Measurements from ENCODE around the gene TIGIT. TPM values are rescaled to one million over a fixed set of nuclear protein-coding genes. Genes with fewer than 3 reads are reported as not detected.

The TIGIT gene
- total RNA-seq, 4 donors from 2014 or later, result 1.2 to 5.6 (median 5.4) TPM; not detected in 1

DNA sequence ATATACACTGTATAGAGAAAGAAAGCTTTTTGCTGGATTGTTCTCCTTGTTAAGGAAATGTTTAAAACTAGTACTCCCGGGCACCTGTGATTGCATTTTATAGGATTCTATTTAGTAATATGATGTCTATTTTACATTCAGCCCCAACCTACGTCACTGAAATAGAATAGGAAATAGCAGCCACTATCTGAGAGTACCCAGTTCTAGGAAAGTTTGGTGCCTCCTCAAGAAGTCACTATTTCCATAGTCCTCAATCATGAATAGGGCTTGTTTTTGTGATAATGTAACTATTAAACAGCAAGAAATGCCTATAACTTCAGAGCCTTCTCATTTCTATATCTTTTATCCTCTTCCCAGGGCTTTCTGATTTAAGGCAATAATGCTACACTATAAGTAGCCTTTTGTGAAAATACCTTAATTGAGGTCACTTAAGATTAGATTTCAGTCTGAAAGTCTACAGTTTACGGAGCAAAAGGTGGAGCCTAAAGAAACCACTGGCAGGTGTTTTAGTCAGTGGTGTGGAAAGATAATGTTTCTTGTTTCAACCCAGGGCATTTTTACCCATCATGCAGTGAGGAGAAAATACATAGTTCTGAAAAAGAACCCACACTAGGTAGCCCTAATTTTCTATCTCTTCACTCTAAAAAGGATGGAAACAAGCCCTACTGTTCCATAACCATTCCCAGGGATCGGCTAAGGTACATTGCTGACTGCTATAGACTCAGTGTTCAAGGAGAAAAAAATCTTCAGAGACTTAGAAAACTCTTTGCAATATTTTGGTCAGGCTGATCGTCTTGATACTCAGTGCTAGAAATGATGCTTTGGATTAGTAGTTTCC, 38.7 kb downstream of the TIGIT start:
- no peaks in the 10 kb centered on the region for H3K4me1 ChIP-seq
- no peak for DNase-seq
- no peak overlapping the region for H3K27ac ChIP-seq
- no peaks in the 10 kb centered on the region for H3K9me3 ChIP-seq
- in situ Hi-C loops (cut with MboI; ENCODE audit: low pct_ligation_motif_present in 1 of 4, low pct_unique_long_range_greater_than_20kb in 1 of 4, low sequenced_read_pairs in 3 of 4) (no loop called here), intact Hi-C loops (cut with DNase I; ENCODE audit: low total_unique reads) (no loop called here)
- H3K4me3 ChIP-seq, result no peak overlapping the region
- TF ChIP-seq EP300 (IDR thresholded peaks at IDR 0.05; ENCODE audit: low read depth), result no peak
- no peak for TF ChIP-seq POLR2A (IDR thresholded peaks at IDR 0.05)
- TF ChIP-seq, protein P1, sequence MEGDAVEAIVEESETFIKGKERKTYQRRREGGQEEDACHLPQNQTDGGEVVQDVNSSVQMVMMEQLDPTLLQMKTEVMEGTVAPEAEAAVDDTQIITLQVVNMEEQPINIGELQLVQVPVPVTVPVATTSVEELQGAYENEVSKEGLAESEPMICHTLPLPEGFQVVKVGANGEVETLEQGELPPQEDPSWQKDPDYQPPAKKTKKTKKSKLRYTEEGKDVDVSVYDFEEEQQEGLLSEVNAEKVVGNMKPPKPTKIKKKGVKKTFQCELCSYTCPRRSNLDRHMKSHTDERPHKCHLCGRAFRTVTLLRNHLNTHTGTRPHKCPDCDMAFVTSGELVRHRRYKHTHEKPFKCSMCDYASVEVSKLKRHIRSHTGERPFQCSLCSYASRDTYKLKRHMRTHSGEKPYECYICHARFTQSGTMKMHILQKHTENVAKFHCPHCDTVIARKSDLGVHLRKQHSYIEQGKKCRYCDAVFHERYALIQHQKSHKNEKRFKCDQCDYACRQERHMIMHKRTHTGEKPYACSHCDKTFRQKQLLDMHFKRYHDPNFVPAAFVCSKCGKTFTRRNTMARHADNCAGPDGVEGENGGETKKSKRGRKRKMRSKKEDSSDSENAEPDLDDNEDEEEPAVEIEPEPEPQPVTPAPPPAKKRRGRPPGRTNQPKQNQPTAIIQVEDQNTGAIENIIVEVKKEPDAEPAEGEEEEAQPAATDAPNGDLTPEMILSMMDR (IDR thresholded peaks at IDR 0.05), result no peak
- no peak for TF ChIP-seq POLR2AphosphoS5 (IDR thresholded peaks at IDR 0.05)
- WGBS, 2 donors (ENCODE audit: low coverage in 1 of 2), result 76 to 82% methylated on average over 3 to 5 of the region's 5 CpGs
- H3K36me3 ChIP-seq, result no peaks in the 10 kb centered on the region
- H3K27me3 ChIP-seq, result no peaks in the 10 kb centered on the region

DNA sequence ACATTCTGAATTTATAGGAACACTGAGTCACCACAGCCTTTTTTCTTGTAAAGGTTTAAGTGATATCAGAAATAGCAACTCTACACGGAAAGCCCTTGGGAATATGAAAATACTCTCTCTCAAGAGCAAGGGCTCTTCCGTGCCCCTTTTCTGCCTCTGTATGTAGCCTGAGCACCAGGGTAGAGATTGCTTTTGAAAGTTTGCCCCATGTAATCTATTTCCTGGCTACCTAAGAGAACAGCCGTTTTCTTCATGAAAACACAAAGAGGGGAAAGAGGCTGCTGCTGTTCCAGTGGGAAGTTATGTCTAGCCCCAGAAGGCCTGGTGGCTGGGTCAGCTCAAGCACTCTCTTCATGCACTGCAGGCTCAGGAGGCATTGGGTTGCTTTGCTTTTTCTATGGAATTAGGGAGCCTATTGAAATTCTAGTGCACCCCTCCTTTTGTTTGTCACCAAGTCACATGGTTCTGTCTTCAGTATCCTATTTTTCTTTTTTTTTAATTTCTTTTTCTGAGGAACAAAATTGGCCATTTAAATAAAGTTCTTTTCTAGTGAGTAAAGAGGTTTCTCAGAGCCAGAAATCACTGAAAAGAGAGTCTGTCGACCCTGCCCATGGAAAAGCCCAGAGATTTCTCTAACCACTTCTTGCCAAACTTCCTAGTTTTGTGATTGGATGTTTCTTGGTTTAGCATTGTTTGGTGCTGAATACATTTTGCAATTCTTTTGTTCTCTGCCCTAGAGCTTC, 39.5 kb downstream of the TIGIT start:
- in situ Hi-C loops (cut with MboI; ENCODE audit: low pct_ligation_motif_present in 1 of 4, low pct_unique_long_range_greater_than_20kb in 1 of 4, low sequenced_read_pairs in 3 of 4) (no loop called here), intact Hi-C loops (cut with DNase I; ENCODE audit: low total_unique reads) (no loop called here)
- H3K9me3 ChIP-seq, result no peaks in the 10 kb centered on the region
- WGBS, 2 donors (ENCODE audit: low coverage in 1 of 2), result 70 to 73% methylated on average over 4 of the region's 4 CpGs
- no peaks in the 10 kb centered on the region for H3K36me3 ChIP-seq
- no peak overlapping the region for H3K27ac ChIP-seq
- no peak for DNase-seq
- H3K27me3 ChIP-seq, result no peaks in the 10 kb centered on the region
- no peak for TF ChIP-seq POLR2A (IDR thresholded peaks at IDR 0.05)
- no peak for TF ChIP-seq POLR2AphosphoS5 (IDR thresholded peaks at IDR 0.05)
- TF ChIP-seq, protein P1 (IDR thresholded peaks at IDR 0.05), result no peak
- no peak for TF ChIP-seq EP300 (IDR thresholded peaks at IDR 0.05; ENCODE audit: low read depth)
- H3K4me1 ChIP-seq, result no peaks in the 10 kb centered on the region
- no peak overlapping the region for H3K4me3 ChIP-seq

DNA sequence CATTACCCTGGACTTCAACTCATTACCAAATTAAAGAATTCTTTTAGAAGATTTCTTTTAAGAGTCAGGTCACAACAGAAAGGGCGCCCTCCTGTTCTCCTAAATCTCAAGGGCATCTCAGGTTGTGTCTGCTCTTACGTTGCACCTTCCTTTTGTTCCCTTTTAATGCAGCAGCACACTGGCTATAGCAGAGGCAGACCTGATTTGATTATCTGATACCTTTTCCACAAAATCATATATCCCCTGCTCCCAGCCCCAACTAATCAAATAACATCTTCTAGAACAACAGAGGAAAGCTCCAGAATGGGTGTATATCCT, 40.1 kb downstream of the TIGIT start:
- Histone ChIP-seq H3K9me3 (no peaks in the 10 kb centered on the region), H3K4me1 (no peaks in the 10 kb centered on the region), H3K27me3 (no peaks in the 10 kb centered on the region), H3K27ac (no peak overlapping the region), H3K4me3 (no peak overlapping the region), H3K36me3 (no peaks in the 10 kb centered on the region)
- intact Hi-C loops (cut with DNase I; ENCODE audit: low total_unique reads) (no loop called here), in situ Hi-C loops (cut with MboI; ENCODE audit: low pct_ligation_motif_present in 1 of 4, low pct_unique_long_range_greater_than_20kb in 1 of 4, low sequenced_read_pairs in 3 of 4) (no loop called here)
- no peak for DNase-seq
- WGBS, 2 donors (ENCODE audit: low coverage in 1 of 2), result 91 to 100% methylated on average over 1 to 2 of the region's 2 CpGs
- no peak for TF ChIP-seq EP300 (IDR thresholded peaks at IDR 0.05; ENCODE audit: low read depth)
- no peak for TF ChIP-seq POLR2AphosphoS5 (IDR thresholded peaks at IDR 0.05)
- TF ChIP-seq, protein P1 (IDR thresholded peaks at IDR 0.05), result no peak
- TF ChIP-seq POLR2A (IDR thresholded peaks at IDR 0.05), result no peak

DNA sequence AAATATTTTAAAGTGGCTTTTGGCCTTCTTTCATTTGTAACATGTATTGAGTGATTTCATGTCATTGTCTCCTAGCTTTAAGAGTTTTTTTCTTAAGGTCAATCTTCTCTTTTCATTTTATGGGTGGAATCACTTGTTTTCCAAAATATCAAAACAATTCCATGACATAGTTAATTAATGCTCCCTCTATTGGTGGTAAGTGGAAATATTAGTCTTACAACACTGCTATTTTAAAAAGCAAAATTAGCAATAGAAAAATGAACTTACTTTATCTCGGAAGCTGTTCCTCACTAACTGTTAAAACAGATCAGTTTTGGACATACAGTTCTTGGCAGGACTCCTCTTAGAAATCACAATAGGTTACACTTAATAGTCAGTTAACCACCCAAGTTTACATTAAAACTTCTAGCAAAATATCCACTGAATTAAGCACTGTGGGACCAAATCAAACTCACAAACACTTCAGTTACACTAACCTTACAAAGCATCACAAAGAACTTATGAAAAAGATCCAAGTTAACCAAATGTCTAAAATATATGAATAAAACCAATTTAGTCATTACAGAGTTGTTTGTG, 42.4 kb downstream of the TIGIT start:
- no peak for DNase-seq
- WGBS, 2 donors (ENCODE audit: low coverage in 1 of 2), result 89 to 97% methylated on average over 1 of the region's 1 CpG
- Histone ChIP-seq H3K4me3 (no peak overlapping the region), H3K4me1 (no peaks in the 10 kb centered on the region), H3K27ac (no peak overlapping the region), H3K9me3 (no peaks in the 10 kb centered on the region), H3K27me3 (no peaks in the 10 kb centered on the region), H3K36me3 (no peaks in the 10 kb centered on the region)
- in situ Hi-C loops (cut with MboI; ENCODE audit: low pct_ligation_motif_present in 1 of 4, low pct_unique_long_range_greater_than_20kb in 1 of 4, low sequenced_read_pairs in 3 of 4), result no loop called here
- TF ChIP-seq, protein P1 (IDR thresholded peaks at IDR 0.05), result peak in 4 of 5 experiments; percentile 20 to 31 (median 26)
- TF ChIP-seq EP300 (IDR thresholded peaks at IDR 0.05; ENCODE audit: low read depth), result no peak
- intact Hi-C loops (cut with DNase I; ENCODE audit: low total_unique reads), result no loop called here
